GM19372 (cell line): ENCODE results near the gene ODC1.

Experiments
- ATAC-seq: cut with Tn5 transposase; IDR thresholded peaks from one replicate; pipeline ENCODE4 v1.9.1; 2021; ENCODE audit warnings: mild to moderate bottlenecking, low read depth, moderate library complexity; ENCODE audit not compliant: unreplicated experiment

The ODC1 gene

GRCh38 chr2:10480359-10480949 is 32.3 kb upstream of the ODC1 start:
- ATAC-seq, result no peak

- ATAC-seq, result no peak
Observed at GRCh38 chr2:10478916-10479315, 30.8 kb upstream of the ODC1 start.

- ATAC-seq, result no peak
Observed at GRCh38 chr2:10478298-10478625, 30.1 kb upstream of the ODC1 start.

- no peak for ATAC-seq
Observed at GRCh38 chr2:10477443-10478297, 29.5 kb upstream of the ODC1 start.

GRCh38 chr2:10476723-10477442 is 28.8 kb upstream of the ODC1 start:
- ATAC-seq, result no peak

GRCh38 chr2:10475811-10476660 is 27.9 kb upstream of the ODC1 start:
- no peak for ATAC-seq

GRCh38 chr2:10475221-10475722 is 27.1 kb upstream of the ODC1 start:
- no peak for ATAC-seq

- ATAC-seq, result no peak
Observed at GRCh38 chr2:10473121-10473756, 25.1 kb upstream of the ODC1 start.

- ATAC-seq, result no peak
Observed at GRCh38 chr2:10471955-10472354, 23.8 kb upstream of the ODC1 start.

GRCh38 chr2:10471046-10471571 is 23.0 kb upstream of the ODC1 start:
- no peak for ATAC-seq

GRCh38 chr2:10469955-10470608 is 22.0 kb upstream of the ODC1 start:
- ATAC-seq, result no peak

- no peak for ATAC-seq
Observed at GRCh38 chr2:10469301-10469700, 21.2 kb upstream of the ODC1 start.

GRCh38 chr2:10467401-10467800 is 19.3 kb upstream of the ODC1 start:
- no peak for ATAC-seq

GRCh38 chr2:10466801-10467200 is 18.7 kb upstream of the ODC1 start:
- no peak for ATAC-seq

- ATAC-seq, result no peak
Observed at GRCh38 chr2:10465910-10466309, 17.8 kb upstream of the ODC1 start.

GRCh38 chr2:10462178-10463083 is 14.3 kb upstream of the ODC1 start:
- ATAC-seq, result no peak

- no peak for ATAC-seq
Observed at GRCh38 chr2:10460366-10460796, 12.3 kb upstream of the ODC1 start.
